HG03108 (cell line): ENCODE measurements around the gene ACACB.

Experiments used
- ATAC-seq: cut with Tn5 transposase; IDR thresholded peaks from one replicate; pipeline ENCODE4 v1.9.1; 2021; ENCODE audit warnings: moderate library complexity; ENCODE audit not compliant: unreplicated experiment

The ACACB gene

GRCh38 chr12:109247831-109248654 lies 131.7 kb downstream of the ACACB start:
- no peak for ATAC-seq

- ATAC-seq: no peak
Observed at GRCh38 chr12:109250523-109250922, 134.1 kb downstream of the ACACB start.

GRCh38 chr12:109252799-109253198 lies 136.4 kb downstream of the ACACB start:
- ATAC-seq: no peak

- no peak for ATAC-seq
Observed at GRCh38 chr12:109253913-109254544, 137.6 kb downstream of the ACACB start.

GRCh38 chr12:109255377-109255776 lies 139.0 kb downstream of the ACACB start:
- ATAC-seq: no peak

- ATAC-seq: no peak
Observed at GRCh38 chr12:109256011-109256410, 139.6 kb downstream of the ACACB start.

- no peak for ATAC-seq
Observed at GRCh38 chr12:109258201-109258600, 141.8 kb downstream of the ACACB start.

GRCh38 chr12:109258607-109259544 lies 142.5 kb downstream of the ACACB start:
- ATAC-seq: no peak

GRCh38 chr12:109259545-109259895 lies 143.1 kb downstream of the ACACB start:
- ATAC-seq: no peak

GRCh38 chr12:109261087-109261486 lies 144.7 kb downstream of the ACACB start:
- no peak for ATAC-seq

GRCh38 chr12:109261939-109262338 lies 145.6 kb downstream of the ACACB start:
- ATAC-seq: no peak

GRCh38 chr12:109263439-109263838 lies 147.1 kb downstream of the ACACB start:
- ATAC-seq: no peak

GRCh38 chr12:109264095-109264942 lies 147.9 kb downstream of the ACACB start:
- no peak for ATAC-seq

GRCh38 chr12:109264943-109265650 lies 148.7 kb downstream of the ACACB start:
- no peak for ATAC-seq

- no peak for ATAC-seq
Observed at GRCh38 chr12:109266106-109266879, 149.9 kb downstream of the ACACB start.

GRCh38 chr12:109267361-109267760 lies 151.0 kb downstream of the ACACB start:
- no peak for ATAC-seq

- no peak for ATAC-seq
Observed at GRCh38 chr12:109268896-109269295, 152.5 kb downstream of the ACACB start.

GRCh38 chr12:109269428-109269827 lies 153.0 kb downstream of the ACACB start:
- ATAC-seq: no peak

GRCh38 chr12:109270494-109270893 lies 154.1 kb downstream of the ACACB start:
- no peak for ATAC-seq
